HEK293 (cell line): ENCODE measurements around the gene ZNF485.
A peak's percentile ranks its signal among the peaks of the same experiment; 100 is the strongest.

Experiments used
- CTCF ChIA-PET: fragments of 350-600 bp; formaldehyde crosslinking; extraction: SDS; loops from one replicate; lab custom pipeline; 2021; ENCODE audit warnings: antibody characterized with exemption; lab: Yijun Ruan, JAX
- POLR2A ChIA-PET: fragments of 300-600 bp; formaldehyde crosslinking; extraction: SDS; loops from one replicate; lab custom pipeline; 2020; ENCODE audit warnings: antibody characterized with exemption, inconsistent platforms; lab: Yijun Ruan, JAX
- H3K27ac ChIP-seq: fragments of 200-500 bp; sonication (Bioruptor generic); 2 replicates; pipeline ENCODE4 v1.5.1; 2014; ENCODE audit warnings: low read depth, low read length, control low read depth, inconsistent platforms; ENCODE audit errors: extremely low read depth
- H3K36me3 ChIP-seq, 2 experiments: fragments of 200-500 bp in 1 of 2; sonication (Bioruptor generic) in 1 of 2; 1 replicate in 1 of 2; 2 replicates in 1 of 2; pipeline ENCODE4 v1.5.1; 2014 to 2017; ENCODE audit warnings: inconsistent platforms in 2 of 2, low read length in 2 of 2; ENCODE audit not compliant: control insufficient read depth in 2 of 2, insufficient read depth in 1 of 2
- H3K4me1 ChIP-seq: fragments of 200-500 bp; sonication (Bioruptor generic); 2 replicates; pipeline ENCODE4 v1.5.1; 2014; ENCODE audit warnings: mild to moderate bottlenecking, low read length, inconsistent platforms; ENCODE audit not compliant: control insufficient read depth, insufficient read depth
- H3K4me3 ChIP-seq: 2 replicates; pipeline ENCODE4 v1.5.1; 2011; ENCODE audit warnings: low read depth, mild to moderate bottlenecking, control low read depth, low read length, moderate library complexity
- H3K9me3 ChIP-seq: fragments of 200-500 bp; sonication (Bioruptor generic); 2 replicates; pipeline ENCODE4 v1.5.1; 2014; ENCODE audit warnings: low read depth, low read length, inconsistent platforms; ENCODE audit not compliant: control insufficient read depth, insufficient read depth
- FEZF1 ChIP-seq: fragments of 450-650 bp; formaldehyde crosslinking; IDR thresholded peaks from 2 replicates; pipeline ENCODE4 v1.5.1; 2016; ENCODE audit warnings: missing biosample characterization, missing genetic modification characterization
- HOXA7 ChIP-seq: sonication (generic); formaldehyde crosslinking; IDR thresholded peaks from 2 replicates; pipeline ENCODE4 v1.8.1; 2022; ENCODE audit warnings: missing genetic modification reagents, borderline replicate concordance
- KLF1 ChIP-seq: fragments of 450-650 bp; formaldehyde crosslinking; IDR thresholded peaks from 2 replicates; pipeline ENCODE4 v1.5.1; 2016; ENCODE audit warnings: missing biosample characterization, missing genetic modification characterization
- PATZ1 ChIP-seq: fragments of 450-650 bp; formaldehyde crosslinking; IDR thresholded peaks from 2 replicates; pipeline ENCODE4 v1.5.1; 2016; ENCODE audit warnings: missing biosample characterization, missing genetic modification characterization
- WT1 ChIP-seq: fragments of 450-650 bp; formaldehyde crosslinking; IDR thresholded peaks from 2 replicates; pipeline ENCODE4 v1.5.1; 2016; ENCODE audit warnings: missing biosample characterization, missing genetic modification characterization
- ZBTB21 ChIP-seq: fragments of 450-650 bp; formaldehyde crosslinking; IDR thresholded peaks from 2 replicates; pipeline ENCODE4 v1.5.1; 2017; ENCODE audit warnings: missing biosample characterization, missing genetic modification characterization
- ZBTB48 ChIP-seq: fragments of 450-650 bp; formaldehyde crosslinking; IDR thresholded peaks from 2 replicates; pipeline ENCODE4 v1.5.1; 2016; ENCODE audit warnings: missing biosample characterization, missing genetic modification characterization
- ZEB2 ChIP-seq: fragments of 450-650 bp; formaldehyde crosslinking; IDR thresholded peaks from 2 replicates; pipeline ENCODE4 v1.5.1; 2016; ENCODE audit warnings: missing biosample characterization, missing genetic modification characterization
- ZFP37 ChIP-seq: fragments of 450-650 bp; formaldehyde crosslinking; IDR thresholded peaks from 2 replicates; pipeline ENCODE4 v1.5.1; 2016; ENCODE audit warnings: missing biosample characterization, missing genetic modification characterization
- ZIC2 ChIP-seq: fragments of 450-650 bp; formaldehyde crosslinking; IDR thresholded peaks from 2 replicates; pipeline ENCODE4 v1.5.1; 2016; ENCODE audit warnings: missing biosample characterization, missing genetic modification characterization
- ZNF16 ChIP-seq: fragments of 450-650 bp; formaldehyde crosslinking; IDR thresholded peaks from 2 replicates; pipeline ENCODE4 v1.5.1; 2016; ENCODE audit warnings: low read depth, missing biosample characterization, missing genetic modification characterization
- ZNF2 ChIP-seq: fragments of 450-650 bp; formaldehyde crosslinking; IDR thresholded peaks from 2 replicates; pipeline ENCODE4 v1.5.1; 2016; ENCODE audit warnings: missing biosample characterization, missing genetic modification characterization
- ZNF335 ChIP-seq: fragments of 450-650 bp; formaldehyde crosslinking; conservative IDR thresholded peaks from 2 replicates; pipeline ENCODE4 v1.5.1; 2016; ENCODE audit warnings: missing biosample characterization, missing genetic modification characterization
- ZNF544 ChIP-seq: fragments of 450-650 bp; formaldehyde crosslinking; IDR thresholded peaks from 2 replicates; pipeline ENCODE4 v1.5.0; 2017; ENCODE audit warnings: missing biosample characterization, missing genetic modification characterization
- ZNF560 ChIP-seq: fragments of 450-650 bp; formaldehyde crosslinking; IDR thresholded peaks from 2 replicates; pipeline ENCODE4 v1.5.1; 2017; ENCODE audit warnings: missing biosample characterization, missing genetic modification characterization, borderline replicate concordance
- ZNF629 ChIP-seq: fragments of 450-650 bp; formaldehyde crosslinking; IDR thresholded peaks from 2 replicates; pipeline ENCODE4 v1.5.1; 2017; ENCODE audit warnings: missing biosample characterization, missing genetic modification characterization
- ZNF843 ChIP-seq: fragments of 450-650 bp; formaldehyde crosslinking; IDR thresholded peaks from 2 replicates; pipeline ENCODE4 v1.5.1; 2016; ENCODE audit warnings: missing biosample characterization, missing genetic modification characterization
- ZSCAN23 ChIP-seq: fragments of 450-650 bp; formaldehyde crosslinking; IDR thresholded peaks from 2 replicates; pipeline ENCODE4 v1.5.1; 2016; ENCODE audit warnings: missing biosample characterization, missing genetic modification characterization
- TF ChIP-seq, protein P1 (sequence below): fragments of 450-650 bp; formaldehyde crosslinking; IDR thresholded peaks from 2 replicates; pipeline ENCODE4 v1.5.1; 2016; ENCODE audit warnings: missing biosample characterization, missing genetic modification characterization
- TF ChIP-seq, protein P2 (sequence below): fragments of 450-650 bp; formaldehyde crosslinking; IDR thresholded peaks from 2 replicates; pipeline ENCODE4 v1.5.1; 2017; ENCODE audit warnings: missing biosample characterization, missing genetic modification characterization
- TF ChIP-seq, protein P3 (sequence below): fragments of 450-650 bp; formaldehyde crosslinking; optimal IDR thresholded peaks from 2 replicates; pipeline ENCODE3; 2016; ENCODE audit warnings: missing biosample characterization, mild to moderate bottlenecking, missing genetic modification characterization
- TF ChIP-seq, protein P4 (sequence below): fragments of 450-650 bp; formaldehyde crosslinking; IDR thresholded peaks from 2 replicates; pipeline ENCODE4 v1.5.1; 2016; ENCODE audit warnings: missing biosample characterization, missing genetic modification characterization

The ZNF485 gene

DNA sequence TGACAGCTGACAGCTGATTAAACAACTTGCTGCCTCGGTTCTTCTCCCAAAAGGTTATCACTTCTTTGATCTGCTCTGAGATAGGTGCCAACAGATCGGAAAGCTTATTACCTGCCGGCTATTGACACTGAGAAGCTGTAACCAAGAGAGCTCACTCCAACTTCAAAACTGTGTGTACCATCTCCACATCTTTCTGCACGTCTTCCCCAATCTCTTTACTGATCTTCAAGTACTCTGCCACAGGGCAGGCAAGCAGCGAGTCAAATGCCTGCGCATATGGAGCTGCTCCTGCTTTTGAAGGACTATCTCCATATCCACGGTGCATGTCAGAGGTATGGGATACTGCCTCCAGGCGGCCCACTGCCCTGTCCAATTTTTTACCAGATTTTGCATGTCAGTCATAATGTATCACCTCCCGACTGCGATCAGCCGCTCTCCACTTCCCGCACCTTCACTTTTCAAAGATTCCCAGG lies 352 bp upstream of the ZNF485 start:
- H3K27ac ChIP-seq: no peak overlapping the region
- CTCF ChIA-PET: interaction anchor here (0.6 to 0.9 kb wide), 2 partner anchors 44 to 58 kb away, joined by 3 read pairs; no protein-coding TSS in a partner anchor
- no peak overlapping the region for H3K4me3 ChIP-seq
- no peaks in the 10 kb centered on the region for H3K9me3 ChIP-seq
- POLR2A ChIA-PET: no interaction called here
- TF ChIP-seq ZNF560 (tag by site-specific recombination) (no peak), ZIC2 (no peak), KLF1 (tag by site-specific recombination) (no peak), ZNF16 (tag by site-specific recombination) (no peak), ZNF335 (tag by site-specific recombination) (peak; percentile 86), ZFP37 (no peak)
- no peaks in the 10 kb centered on the region for H3K4me1 ChIP-seq
- peaks cover 2 to 26% of the 10 kb centered on the region in 2 experiments; a peak in 2 of 3 replicates for H3K36me3 ChIP-seq

GRCh38 chr10:43607199-43607573 lies 948 bp downstream of the ZNF485 start:
- H3K4me1 ChIP-seq: no peaks in the 10 kb centered on the region
- POLR2A ChIA-PET: no interaction called here
- no peaks in the 10 kb centered on the region for H3K9me3 ChIP-seq
- peaks cover 8 to 38% of the 10 kb centered on the region in 2 experiments; a peak in 2 of 3 replicates for H3K36me3 ChIP-seq
- no peak overlapping the region for H3K27ac ChIP-seq
- CTCF ChIA-PET: no interaction called here
- no peak overlapping the region for H3K4me3 ChIP-seq
- TF ChIP-seq PATZ1 (no peak), HOXA7 (CRISPR knock-in tag) (no peak), ZBTB48 (no peak), ZNF629 (tag by site-specific recombination) (no peak), ZNF2 (tag by site-specific recombination) (no peak), ZBTB21 (no peak), WT1 (tag by site-specific recombination) (no peak), ZEB2 (tag by site-specific recombination) (no peak), FEZF1 (no peak), ZNF544 (tag by site-specific recombination) (no peak), ZNF843 (tag by site-specific recombination) (no peak), ZSCAN23 (no peak)
- TF ChIP-seq, protein P1, sequence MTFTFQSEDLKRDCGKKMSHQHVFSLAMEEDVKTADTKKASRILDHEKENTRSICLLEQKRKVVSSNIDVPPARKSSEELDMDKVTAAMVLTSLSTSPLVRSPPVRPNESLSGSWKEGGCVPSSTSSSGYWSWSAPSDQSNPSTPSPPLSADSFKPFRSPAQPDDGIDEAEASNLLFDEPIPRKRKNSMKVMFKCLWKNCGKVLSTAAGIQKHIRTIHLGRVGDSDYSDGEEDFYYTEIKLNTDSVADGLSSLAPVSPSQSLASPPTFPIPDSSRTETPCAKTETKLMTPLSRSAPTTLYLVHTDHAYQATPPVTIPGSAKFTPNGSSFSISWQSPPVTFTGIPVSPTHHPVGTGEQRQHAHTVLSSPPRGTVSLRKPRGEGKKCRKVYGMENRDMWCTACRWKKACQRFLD (tag by site-specific recombination): no peak
- TF ChIP-seq, protein P2, sequence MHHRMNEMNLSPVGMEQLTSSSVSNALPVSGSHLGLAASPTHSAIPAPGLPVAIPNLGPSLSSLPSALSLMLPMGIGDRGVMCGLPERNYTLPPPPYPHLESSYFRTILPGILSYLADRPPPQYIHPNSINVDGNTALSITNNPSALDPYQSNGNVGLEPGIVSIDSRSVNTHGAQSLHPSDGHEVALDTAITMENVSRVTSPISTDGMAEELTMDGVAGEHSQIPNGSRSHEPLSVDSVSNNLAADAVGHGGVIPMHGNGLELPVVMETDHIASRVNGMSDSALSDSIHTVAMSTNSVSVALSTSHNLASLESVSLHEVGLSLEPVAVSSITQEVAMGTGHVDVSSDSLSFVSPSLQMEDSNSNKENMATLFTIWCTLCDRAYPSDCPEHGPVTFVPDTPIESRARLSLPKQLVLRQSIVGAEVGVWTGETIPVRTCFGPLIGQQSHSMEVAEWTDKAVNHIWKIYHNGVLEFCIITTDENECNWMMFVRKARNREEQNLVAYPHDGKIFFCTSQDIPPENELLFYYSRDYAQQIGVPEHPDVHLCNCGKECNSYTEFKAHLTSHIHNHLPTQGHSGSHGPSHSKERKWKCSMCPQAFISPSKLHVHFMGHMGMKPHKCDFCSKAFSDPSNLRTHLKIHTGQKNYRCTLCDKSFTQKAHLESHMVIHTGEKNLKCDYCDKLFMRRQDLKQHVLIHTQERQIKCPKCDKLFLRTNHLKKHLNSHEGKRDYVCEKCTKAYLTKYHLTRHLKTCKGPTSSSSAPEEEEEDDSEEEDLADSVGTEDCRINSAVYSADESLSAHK: no peak
- TF ChIP-seq, protein P3, sequence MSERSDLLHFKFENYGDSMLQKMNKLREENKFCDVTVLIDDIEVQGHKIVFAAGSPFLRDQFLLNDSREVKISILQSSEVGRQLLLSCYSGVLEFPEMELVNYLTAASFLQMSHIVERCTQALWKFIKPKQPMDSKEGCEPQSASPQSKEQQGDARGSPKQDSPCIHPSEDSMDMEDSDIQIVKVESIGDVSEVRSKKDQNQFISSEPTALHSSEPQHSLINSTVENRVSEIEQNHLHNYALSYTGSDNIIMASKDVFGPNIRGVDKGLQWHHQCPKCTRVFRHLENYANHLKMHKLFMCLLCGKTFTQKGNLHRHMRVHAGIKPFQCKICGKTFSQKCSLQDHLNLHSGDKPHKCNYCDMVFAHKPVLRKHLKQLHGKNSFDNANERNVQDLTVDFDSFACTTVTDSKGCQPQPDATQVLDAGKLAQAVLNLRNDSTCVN (tag by site-specific recombination): no peak
- TF ChIP-seq, protein P4, sequence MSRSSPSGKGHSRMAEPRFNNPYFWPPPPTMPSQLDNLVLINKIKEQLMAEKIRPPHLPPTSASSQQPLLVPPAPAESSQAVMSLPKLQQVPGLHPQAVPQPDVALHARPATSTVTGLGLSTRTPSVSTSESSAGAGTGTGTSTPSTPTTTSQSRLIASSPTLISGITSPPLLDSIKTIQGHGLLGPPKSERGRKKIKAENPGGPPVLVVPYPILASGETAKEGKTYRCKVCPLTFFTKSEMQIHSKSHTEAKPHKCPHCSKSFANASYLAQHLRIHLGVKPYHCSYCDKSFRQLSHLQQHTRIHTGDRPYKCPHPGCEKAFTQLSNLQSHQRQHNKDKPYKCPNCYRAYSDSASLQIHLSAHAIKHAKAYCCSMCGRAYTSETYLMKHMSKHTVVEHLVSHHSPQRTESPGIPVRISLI: no peak
